ENCODE data around the gene PTPRN2. TPM values are rescaled to one million over a fixed set of nuclear protein-coding genes. Genes with fewer than 3 reads are reported as not detected.

PTPRN2 gene
- total and polyA plus RNA-seq, 2 of the 8 experiments (the other 6 are each of a cell fraction or from before 2014, with no cell fraction given): 2.6 to 4.5 TPM

DNA sequence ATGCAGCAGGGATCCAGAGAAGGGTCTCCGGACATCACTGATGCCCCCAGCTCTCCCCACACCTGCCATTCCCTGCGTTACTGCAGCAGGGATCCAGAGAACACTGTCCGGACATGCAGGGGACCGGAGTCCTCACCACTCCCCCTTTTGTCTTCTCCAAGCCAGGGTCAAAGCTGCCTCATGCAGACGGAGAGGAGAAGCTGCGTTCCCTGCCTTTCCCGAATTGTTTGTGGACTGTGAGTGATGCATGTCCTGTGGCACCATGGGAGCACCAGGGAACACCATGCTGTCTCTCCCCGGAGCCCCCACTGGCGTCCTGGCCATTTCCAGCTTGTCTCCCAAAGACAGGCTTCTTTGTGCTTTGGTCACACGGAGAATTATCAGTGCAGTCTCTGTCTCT lies 599.7 kb downstream of the PTPRN2 start:
- H4K20me1 ChIP-seq (replicated peaks in 1 of 2; ENCODE audit: control insufficient read depth in 1 of 2, insufficient read depth in 2 of 2, low read length in 2 of 2): no peaks in the 10 kb centered on the region
- H3K79me1 ChIP-seq (ENCODE audit: low read depth, low read length): no peaks in the 10 kb centered on the region
- TF ChIP-seq PHF8 (conservative IDR thresholded peaks at IDR 0.05; ENCODE audit: low read depth, low read length) (no peak), RNF2 (IDR thresholded peaks at IDR 0.05; ENCODE audit: borderline replicate concordance, low read depth, low read length, missing control alignments, poor library complexity, severe bottlenecking) (no peak)
- TF ChIP-seq, protein P1, sequence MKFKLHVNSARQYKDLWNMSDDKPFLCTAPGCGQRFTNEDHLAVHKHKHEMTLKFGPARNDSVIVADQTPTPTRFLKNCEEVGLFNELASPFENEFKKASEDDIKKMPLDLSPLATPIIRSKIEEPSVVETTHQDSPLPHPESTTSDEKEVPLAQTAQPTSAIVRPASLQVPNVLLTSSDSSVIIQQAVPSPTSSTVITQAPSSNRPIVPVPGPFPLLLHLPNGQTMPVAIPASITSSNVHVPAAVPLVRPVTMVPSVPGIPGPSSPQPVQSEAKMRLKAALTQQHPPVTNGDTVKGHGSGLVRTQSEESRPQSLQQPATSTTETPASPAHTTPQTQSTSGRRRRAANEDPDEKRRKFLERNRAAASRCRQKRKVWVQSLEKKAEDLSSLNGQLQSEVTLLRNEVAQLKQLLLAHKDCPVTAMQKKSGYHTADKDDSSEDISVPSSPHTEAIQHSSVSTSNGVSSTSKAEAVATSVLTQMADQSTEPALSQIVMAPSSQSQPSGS (IDR thresholded peaks at IDR 0.05; ENCODE audit: low read length): no peak
- H4K8ac ChIP-seq (ENCODE audit: extremely low read depth, insufficient read depth, low read length): no peak overlapping the region; the same call in 1 of the 2 replicates
- H3K79me2 ChIP-seq (ENCODE audit: control insufficient read depth in 1 of 2, insufficient read depth in 2 of 2, low read length in 2 of 2): no peaks in the 10 kb centered on the region
- no peak overlapping the region for H3K4me3 ChIP-seq (ENCODE audit: extremely low read depth in 1 of 4, insufficient read depth in 2 of 4, low read depth in 3 of 4, low read length in 4 of 4)
- H3K27me3 ChIP-seq (replicated peaks in 1 of 4; ENCODE audit: control insufficient read depth in 3 of 4, extremely low read depth in 1 of 4, insufficient read depth in 3 of 4, low read length in 3 of 4): no peaks in the 10 kb centered on the region; a peak in 2 of 7 replicates
- no peak overlapping the region for H2BK20ac ChIP-seq (ENCODE audit: low read length)
- no peak overlapping the region for H4K5ac ChIP-seq (ENCODE audit: insufficient read length, low read depth, low read length)
- CTCF ChIA-PET (ENCODE audit: partially characterized antibody): interaction anchor here (1.2 to 2.2 kb wide), 2 partner anchors 11 to 22 kb away, joined by 3 to 6 read pairs; no protein-coding TSS in a partner anchor
- H3K4me1 ChIP-seq (replicated peaks in 1 of 4; ENCODE audit: control insufficient read depth in 3 of 4, insufficient read depth in 4 of 4, low read length in 3 of 4): peaks cover 0 to 11% (median 4%) of the 10 kb centered on the region in 4 experiments; a peak in 6 of 7 replicates
- H2BK15ac ChIP-seq (ENCODE audit: low read length): no peak overlapping the region
- H3K36me3 ChIP-seq (ENCODE audit: control insufficient read depth in 2 of 4, insufficient read depth in 4 of 4, low read length in 3 of 4): no peaks in the 10 kb centered on the region
- POLR2A ChIA-PET (ENCODE audit: partially characterized antibody): no interaction called here
- no peak overlapping the region for H3K4me2 ChIP-seq (ENCODE audit: insufficient read depth in 1 of 2, low read depth in 2 of 2, low read length in 2 of 2)
- H3K23ac ChIP-seq (ENCODE audit: insufficient read length): no peak overlapping the region
- H3K23me2 ChIP-seq (ENCODE audit: low read depth, low read length): no peaks in the 10 kb centered on the region
- no peak overlapping the region for H3K14ac ChIP-seq (ENCODE audit: insufficient read length)
- H2AK5ac ChIP-seq (ENCODE audit: low read depth, low read length): no peak overlapping the region
- H3K56ac ChIP-seq (replicated peaks; ENCODE audit: insufficient read length, low read depth, low read length): no peak overlapping the region
- H2AFZ ChIP-seq (ENCODE audit: low read length): no peak overlapping the region
- H2BK12ac ChIP-seq (ENCODE audit: low read depth, low read length): 0 out of 2 replicates have a peak overlapping the region, but pooled peaks have one; percentile 55
- no peak for FAIRE-seq
- H3K18ac ChIP-seq (ENCODE audit: extremely low read depth, low read length): no peak overlapping the region
- H4K91ac ChIP-seq (replicated peaks; ENCODE audit: insufficient read length, low read length): peak overlapping the region; percentile 39
- H3K27ac ChIP-seq (ENCODE audit: low read depth, low read length): no peak overlapping the region
- H3K9ac ChIP-seq (replicated peaks in 1 of 4; ENCODE audit: extremely low read depth in 1 of 4, low read depth in 3 of 4, low read length in 3 of 4): no peak overlapping the region
- no peak overlapping the region for H2BK5ac ChIP-seq (ENCODE audit: low read depth, low read length)
- WGBS, 2 experiments (ENCODE audit: extremely low coverage in 1 of 2, insufficient coverage in 1 of 2, insufficient read length in 1 of 2, insufficient replicate concordance in 2 of 2, low coverage in 1 of 2, low lambda C conversion rate in 2 of 2, missing lambda C conversion rate in 1 of 2): 90% methylated on average over 9 of the region's 10 CpGs; no CpG with 5 or more reads in 1 of the 2 experiments
- H2BK120ac ChIP-seq (replicated peaks; ENCODE audit: low read depth, low read length): no peak overlapping the region
- H3K4ac ChIP-seq (replicated peaks; ENCODE audit: insufficient read length, low read depth, low read length): no peak overlapping the region
- H3K9me3 ChIP-seq (ENCODE audit: insufficient read depth in 2 of 2, low read depth in 1 of 2, low read length in 1 of 2): peaks cover 0 to 3% of the 10 kb centered on the region in 2 experiments; a peak in 1 of 4 replicates
- no peak for DNase-seq (ENCODE audit: low read depth in 1 of 2, low spot score in 2 of 2)

Measured in H1 (cell line).